Hypothalamus (tissue), 51 donors: Measurements from ENCODE around the gene ATP2B3.
A peak's percentile ranks its signal among the peaks of the same experiment; 100 is the strongest.

Experiments
- DNase-seq, 51 donors: peaks; one replicate each; lab custom pipeline; 2025; lab: John Stamatoyannopoulos, UW

ATP2B3 gene

DNA sequence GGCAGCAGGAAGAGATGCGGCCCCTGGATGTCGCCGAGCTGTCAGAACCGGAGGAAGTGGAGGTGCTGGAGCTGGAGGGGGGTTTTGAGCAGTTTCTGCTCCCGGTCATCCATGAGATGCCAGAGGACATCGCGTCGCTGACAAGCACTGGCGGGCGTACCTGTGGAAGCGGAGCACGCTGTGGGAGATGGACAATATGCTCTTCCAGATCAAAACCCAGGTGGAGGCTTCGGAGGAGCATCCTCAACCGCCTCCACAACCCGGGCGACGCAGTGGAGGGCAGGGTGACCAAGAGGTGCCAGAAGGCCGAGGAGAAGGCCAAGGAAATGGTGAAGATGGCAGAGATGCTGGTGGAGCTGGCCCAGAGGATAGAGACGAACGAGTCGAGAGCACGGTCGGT, 89.1 kb downstream of the ATP2B3 start:
- DNase-seq: no peak

DNA sequence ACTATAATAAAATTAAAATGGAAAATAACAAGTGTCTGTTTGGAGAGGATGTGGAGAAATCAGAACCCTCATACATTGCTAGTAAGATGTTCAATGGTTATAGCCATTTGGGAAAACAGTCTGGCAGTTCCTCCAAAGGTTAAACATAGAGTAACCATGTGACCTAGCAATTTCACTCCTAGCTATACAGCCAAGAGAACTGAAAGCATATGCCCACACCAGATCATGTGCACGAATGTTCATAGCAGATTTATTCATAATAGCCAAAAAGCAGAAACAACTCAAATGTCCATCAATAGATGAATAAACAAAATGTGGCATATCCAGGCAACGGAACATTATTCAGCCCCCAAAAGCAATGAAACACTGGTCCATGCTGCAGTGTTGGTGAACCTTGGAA, 90.9 kb downstream of the ATP2B3 start:
- DNase-seq: no peak

DNA sequence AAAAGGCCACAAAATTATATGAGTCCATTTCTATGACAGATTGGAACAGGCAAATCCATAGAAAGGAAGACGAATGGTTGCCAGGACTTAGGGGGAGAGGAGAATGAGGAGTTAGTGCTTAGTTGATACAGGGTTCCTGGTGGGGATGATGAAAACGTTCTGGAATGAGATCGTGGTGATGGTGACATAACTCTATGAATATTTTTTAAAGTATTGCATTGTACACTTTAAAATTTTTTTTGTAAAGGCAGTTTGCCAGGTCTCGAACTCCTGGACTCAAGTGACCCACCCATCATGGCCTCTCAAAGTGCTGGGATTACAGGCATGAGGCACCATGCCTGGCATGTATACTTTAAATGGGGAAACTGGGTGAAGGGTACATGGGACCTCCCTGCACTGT, 91.4 kb downstream of the ATP2B3 start:
- no peak for DNase-seq

DNA sequence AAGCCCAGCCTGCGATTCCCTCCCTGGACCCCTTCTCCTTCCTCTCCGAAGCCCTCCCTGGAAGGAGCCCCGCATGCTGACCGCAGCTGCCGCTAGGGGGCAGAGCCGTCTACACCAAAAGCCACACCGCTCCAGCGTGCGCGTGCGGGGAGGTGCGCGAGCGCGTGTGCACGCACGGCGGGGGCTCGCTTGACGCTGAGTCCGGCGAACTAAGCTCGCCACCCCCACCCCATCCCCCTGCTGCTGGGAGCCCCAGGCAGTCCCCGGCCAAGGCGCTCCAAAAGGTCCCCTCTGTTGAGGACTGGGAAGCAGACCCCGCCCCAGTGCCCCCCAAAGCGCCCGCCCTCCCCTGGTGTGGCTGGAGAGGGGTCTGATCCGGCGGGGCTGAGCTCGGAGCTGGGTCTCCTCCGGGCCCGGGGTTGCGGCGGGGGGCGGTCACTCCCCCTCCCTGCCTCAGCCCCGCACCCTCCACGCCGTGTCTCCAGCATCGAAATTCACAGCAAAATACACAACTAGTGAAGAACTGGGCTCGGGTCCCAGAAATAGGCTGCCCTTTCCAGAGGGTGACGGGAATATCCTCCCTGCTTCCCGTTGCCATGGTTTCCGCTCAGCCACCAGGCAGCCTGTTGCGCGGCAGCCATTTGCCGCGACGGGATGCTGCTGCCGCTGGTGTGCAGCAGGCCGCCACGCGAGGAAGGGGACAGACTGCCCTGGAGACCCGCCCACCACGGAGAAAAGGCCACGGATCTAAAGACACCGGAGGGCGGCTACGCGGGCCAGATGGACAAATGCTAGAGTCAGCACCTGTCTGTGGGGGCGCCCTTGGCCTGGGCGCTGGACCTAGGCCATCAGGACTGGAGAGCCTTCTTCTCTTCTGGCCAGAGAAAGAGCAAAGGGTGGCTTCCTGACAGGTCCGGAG, 92.7 kb downstream of the ATP2B3 start:
- DNase-seq: peak in 50 of 51 donors; percentile 17 to 86 (median 61)

DNA sequence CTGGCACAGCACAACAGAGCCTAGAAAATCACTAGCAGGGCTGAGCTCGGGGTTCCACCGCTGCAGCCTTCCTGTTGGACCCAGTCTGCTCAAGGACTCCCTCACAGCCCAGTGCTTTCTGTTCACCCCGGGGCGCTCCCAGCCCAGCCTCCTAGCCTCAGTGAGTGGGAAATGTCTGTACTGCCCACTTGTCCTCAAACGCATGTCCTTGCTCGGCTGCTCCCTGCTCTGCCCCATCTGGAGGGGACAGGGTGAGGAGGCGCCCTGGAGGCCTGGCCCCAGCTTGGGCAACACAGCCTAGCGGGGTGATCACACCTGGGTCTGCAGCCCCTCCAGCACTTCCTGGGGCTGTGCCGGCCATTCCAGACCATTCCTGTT, 93.4 kb downstream of the ATP2B3 start:
- DNase-seq: peak in 4 of 51 donors; percentile 36 to 59 (median 47)

DNA sequence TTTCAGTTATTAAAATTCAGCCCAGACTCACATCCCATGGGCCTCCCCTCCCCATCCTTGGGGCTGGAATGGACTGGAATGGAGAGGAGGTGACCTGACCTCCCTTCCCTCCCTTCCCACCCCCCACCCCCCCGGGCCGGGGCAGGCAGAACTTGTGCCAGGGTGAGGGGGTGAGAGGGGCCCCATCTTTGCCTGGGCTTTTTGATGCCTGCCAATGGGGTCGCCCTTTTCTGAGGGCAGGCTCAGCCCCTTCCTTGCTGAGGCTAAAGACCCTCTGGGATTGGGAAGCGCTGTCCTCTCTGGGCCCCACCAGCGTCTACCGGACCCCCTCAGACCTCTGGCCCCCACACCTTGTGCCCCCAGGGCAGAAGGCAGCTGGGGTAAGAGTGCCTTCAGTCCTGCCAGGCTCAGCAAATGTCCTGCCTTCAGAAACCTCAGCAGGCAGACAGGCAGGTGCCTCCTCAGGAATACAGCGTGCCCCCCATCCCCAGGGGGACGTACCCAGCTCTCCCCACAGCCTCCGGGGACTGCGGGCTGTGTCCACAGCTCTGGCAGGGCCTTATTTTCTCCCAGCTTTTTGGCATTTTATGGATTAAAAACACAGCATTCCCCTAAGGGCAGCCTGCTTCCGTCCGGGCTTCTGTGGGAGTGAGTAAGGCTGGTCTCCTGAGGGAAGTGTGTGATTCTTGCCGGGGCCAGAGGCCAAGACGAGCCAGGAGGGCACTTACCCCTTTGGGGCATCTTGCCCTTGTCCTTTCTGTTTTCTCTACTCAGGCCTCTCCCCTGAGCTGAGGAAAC, 94.1 kb downstream of the ATP2B3 start:
- DNase-seq: no peak

DNA sequence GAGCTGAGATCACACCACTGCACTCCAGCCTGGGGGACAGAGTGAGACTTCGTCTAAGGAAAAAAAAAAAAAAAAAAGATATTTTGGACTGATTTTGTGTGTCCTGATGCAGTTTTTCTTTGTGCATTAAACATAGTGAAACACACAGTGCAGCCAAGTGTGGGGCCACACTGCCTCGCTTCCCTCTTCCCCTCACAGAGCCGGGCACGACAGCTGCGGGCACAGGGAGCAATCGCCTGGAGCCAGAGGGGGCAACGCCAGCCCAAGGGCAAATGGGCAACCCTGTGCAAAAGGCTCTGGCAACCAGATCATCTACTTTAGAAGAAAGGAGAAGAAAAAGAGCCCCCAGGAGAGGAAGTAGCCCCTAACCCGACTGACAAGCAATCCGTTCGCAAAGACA, 95.0 kb downstream of the ATP2B3 start:
- DNase-seq: no peak

DNA sequence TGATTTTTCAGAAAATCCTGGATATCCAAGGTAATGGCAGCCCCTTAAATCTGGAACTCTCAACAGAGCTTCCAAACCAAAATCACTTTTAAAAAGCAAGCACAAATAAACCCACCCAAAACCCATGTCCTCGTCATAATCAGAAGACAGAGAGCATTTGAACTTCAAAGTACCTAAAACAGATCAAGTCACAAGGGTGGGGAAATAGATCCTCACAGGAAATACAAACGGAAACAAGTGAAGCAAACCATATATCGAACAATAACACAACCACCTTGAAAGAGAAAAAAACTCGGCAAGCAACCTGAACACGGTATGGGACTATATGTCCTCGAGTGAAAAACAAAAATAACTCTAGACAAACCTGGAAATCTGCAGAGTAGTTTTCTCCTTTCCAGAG, 97.4 kb downstream of the ATP2B3 start:
- no peak for DNase-seq

DNA sequence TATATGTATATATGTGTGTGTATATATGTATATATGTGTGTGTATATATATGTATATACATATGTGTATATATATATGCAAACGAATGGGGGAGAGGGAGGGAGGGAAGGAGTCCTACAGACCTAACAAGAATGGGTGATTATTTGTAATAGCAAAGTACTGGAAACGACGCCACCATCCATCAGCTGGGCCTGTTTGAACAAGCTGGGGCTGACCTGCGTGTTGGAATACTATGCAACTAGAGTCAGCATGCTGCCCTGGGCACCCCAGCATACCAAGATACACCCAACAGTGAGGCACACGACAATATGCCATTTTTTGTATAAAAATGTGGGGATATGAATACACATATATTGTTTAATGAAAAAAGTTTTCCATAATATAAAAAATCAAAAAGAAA, 103.1 kb downstream of the ATP2B3 start:
- DNase-seq: no peak

DNA sequence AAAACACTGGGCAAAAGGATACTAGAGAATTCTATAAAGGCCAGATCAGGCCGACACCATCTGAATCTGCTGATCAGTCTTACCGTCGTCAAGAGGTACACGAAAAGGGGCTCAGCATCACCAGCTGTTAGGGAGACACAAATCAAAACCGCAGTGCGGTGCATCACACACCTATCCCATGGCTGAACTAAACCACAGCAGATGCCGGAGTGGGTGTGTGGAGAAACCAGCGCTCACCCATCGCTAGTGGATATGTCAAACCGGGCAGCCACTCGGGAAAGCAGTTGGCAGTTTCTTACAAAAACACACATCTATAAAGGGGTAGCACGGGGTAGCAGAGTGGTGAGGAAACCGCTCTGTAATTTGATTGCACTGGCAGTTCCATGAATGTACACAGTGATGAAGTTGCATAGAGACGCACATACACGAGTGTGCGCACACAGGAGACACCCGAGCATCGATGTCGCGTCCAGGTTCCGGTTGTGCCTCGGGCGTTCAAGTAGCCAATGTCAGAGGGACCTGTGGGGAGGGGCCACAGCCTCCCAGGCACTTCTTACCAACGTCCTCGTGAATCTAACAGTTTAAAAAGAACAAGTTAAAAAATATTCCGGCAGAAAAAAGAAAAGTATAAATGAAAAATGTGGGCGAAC, 104.6 kb downstream of the ATP2B3 start:
- DNase-seq: no peak

DNA sequence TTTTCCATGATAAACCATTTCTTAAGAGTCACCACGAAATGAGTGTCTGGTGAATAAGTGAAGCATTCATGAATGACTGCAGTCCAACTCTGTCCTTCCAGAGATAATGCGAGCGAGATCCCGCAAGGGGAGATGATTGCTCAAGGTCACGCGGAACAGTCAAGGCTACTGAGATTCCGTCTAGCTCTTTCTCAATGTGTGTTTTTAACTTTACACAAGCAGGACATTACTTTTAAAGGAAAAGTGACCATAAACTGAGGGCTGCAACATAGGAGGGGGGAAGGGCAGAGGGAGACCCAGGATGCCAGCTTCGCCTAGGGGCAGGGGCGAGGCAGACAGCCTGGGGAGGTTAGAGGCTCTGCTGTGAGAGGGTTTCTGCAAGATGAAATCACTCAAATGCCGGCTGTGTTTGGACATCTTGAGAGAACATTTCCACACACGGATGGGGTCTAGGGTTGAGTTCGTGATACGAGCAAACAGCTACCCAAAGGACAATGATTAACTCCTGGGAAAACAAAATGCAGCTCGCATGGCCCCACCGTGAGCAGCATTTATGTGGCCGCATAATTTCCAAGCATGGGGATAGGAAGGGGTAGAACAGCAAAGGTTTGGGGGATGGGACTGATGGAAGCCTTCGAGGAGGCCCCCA, 105.3 kb downstream of the ATP2B3 start:
- DNase-seq: no peak

DNA sequence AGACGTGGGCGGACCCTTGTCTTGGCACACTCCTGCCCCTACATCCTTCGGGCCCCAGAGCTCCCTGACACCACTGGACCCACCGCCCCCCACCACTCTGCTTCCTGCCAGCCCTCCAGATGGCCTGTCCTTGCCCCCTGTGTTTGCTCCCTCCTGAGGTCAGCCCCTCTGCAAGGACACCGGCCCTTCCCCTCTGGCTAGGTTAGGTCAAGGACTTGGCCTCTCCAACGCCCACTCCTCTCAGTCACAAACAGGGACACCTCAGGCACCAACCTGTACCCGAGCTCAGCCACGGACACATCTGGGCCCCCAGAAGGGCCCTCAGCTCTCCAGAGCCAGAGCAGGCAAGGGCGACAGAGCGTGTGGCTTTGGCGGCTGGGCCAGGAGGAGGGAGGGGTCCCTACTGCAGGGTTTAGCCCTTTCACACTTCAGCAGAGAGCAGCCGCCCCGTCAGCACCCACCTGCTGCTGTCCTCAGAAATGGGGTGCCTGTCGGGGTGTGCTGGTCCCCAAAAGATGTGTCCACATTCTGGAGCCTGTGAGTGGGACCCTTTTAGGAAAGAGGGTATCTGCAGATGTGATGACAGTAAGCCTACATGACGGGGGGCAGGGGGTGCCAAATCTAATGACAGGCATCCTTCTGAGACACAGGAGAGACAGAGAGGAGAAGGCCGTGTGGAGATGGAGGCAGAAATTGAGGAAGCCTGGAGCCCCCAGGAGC, 106.0 kb downstream of the ATP2B3 start:
- no peak for DNase-seq

DNA sequence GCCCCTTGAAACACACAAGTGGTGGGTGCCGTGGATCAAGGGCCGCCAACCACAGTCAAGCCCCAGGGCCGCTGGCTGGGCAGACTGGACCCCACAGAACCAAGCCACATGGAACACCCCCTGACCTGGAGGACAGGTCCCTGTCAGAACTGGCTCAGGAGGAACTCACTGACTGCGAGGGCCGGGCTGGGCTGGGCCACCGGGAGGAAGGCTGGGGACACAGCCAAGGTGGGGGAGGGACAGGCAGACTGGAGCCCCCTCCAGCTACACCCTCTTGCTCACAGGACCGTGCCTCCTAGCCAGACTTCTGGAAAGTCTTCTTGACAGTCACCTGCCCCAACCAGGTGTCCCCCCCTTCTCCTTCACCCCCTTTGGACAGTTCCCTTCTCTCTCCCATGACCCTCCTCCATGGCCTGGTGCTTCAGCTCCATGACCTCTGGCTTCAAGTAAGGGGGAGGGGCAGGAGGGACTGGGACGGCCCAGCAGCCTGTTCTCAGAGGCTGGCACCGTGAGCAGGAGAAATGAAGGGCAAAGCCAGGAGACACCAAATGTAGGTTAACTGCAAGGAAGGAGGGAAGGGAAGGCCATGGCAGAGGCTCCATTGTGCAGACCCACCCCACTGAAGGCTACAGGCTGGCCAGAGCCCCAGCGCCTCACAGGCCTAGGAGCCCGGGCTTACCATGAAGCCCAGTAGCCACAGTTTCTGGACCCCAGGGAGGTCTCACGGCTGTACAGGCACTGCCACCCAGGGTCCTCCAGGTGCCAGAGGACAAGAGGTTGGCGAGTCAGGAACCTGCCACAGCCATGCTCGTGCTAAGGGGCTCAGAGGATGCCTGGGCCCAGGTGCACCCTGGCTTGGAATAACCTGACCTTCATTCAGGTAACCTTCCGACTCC, 107.0 kb downstream of the ATP2B3 start:
- no peak for DNase-seq

DNA sequence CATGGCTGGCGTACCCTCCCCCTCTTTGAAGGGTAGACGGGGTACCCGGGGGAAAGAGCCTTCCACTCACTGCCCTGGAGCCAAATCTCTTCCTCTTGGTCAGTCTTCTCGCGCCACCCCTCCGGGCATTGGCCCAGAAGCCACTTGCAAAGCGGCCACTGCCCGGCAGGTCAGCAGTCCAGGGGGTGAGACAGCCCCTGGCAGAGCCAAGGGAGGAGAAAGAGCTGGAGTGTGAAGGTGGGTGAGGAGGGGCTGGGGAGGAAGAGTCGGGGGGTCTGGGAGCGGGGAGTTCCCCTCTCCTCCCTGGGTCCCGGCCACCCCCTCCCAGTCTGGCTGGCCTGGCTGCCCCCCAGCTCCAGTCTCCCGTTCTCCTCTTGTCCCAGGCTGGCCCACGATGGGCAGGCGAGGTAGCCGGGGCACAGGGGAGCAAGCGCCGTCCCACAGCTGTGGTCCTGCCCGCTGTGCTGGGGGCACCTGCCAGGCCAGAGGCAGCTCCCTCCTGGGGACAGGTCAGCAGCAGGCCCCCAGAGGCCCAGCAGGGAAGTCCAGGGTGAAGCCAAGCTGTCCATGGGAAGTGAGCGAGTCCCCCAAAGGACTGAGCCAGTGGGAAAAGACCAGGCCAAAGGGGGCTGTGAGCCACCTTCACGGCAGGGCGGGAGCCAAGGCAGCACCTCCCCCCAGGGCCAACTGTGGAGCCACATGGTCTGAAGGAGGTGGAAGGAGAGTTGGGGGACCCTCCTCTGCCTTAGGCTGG, 108.0 kb downstream of the ATP2B3 start:
- no peak for DNase-seq

DNA sequence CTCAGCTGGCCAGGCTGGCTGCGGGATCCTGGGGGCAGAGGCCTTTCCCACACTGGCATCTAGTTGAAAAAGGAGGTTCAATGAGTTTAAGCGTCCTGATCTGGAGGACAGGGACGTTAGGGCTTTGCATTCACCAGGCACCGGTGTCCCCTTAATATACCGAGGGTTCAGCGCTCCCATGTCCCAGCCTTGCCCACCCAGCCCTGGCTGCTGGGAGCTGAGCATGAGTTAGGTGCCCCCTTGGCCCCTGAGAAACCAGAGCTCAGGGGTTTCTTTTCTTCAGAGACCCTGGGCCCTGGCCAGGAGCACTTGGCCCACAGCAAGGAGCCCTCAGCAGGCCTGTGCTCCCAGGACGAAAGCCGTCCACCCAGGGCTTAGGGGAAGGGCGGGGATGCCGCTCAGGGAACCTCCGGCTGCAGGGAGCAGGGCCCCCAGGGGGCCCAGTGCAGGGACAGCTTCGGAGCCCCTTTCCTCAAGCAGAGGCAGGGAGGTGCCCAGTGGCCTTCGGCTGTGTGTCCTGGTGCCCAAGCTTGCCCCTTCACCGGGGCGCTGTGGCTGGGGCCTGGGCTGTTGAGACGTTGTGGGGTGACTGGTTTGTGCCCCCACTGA, 108.7 kb downstream of the ATP2B3 start:
- DNase-seq: no peak

DNA sequence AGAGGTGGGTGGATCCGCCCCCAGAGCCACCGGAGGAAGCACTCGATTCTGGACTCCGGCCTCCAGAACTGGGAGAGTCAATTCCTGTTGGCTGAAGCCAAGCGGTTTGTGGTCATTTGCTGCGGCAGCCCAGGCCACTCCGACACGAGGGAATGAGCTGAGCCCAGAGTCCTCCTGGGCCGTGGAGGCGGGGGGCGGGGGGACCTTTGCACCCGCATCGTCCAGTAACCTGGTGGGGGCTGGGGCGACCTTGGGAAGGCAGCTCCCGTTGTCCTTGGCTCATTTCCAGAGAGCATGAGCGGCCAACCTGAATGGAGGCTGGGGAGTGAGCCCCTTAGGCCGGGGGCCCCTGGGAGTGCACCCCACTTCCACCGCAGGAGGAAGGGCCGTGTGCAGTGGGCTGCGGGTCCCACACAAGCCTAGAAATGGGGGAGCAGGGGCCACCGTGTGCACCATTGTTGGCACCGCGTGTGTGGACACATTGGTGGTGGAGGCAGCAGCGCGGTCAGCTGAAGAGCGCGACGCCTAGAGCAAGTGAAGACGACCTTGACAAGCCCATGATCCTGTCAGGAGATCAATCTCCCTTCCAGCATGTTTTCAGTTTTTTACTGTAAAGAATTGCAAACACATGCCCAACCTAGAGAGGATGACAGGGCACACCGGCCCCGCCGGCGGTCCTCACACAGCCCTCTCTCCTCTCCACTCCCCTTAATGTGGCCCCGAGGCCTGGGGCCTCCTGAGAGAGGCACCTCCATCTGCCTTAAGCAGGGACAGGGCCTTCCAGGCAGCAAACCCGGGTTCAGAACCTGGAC, 109.6 kb downstream of the ATP2B3 start:
- no peak for DNase-seq

DNA sequence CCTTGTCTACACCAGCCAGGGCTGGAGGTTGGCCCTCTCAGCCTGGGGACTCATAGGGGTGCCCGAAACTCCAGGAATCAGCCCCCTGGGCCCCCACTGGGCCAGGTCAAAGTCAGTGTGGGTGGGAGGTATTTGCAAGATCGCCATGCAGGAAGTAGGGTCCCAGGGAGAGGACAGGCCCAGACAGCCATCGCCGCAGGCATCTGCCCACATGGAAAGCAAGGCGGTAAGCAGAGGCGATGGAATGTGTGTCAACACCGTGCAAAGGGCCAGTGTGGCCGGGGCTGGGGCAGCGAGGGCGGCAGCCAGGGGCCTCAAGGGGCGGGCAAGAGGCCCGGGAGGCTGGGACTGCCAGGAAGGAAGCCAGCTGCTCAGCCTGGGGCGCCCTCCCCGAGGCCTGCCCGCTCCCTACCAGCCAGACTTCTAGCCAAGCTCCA, 110.3 kb downstream of the ATP2B3 start:
- peak in 8 of 51 donors; percentile 4 to 30 (median 19) for DNase-seq
